Measurements from ENCODE around the gene MRPL20.

Gene MRPL20

DNA sequence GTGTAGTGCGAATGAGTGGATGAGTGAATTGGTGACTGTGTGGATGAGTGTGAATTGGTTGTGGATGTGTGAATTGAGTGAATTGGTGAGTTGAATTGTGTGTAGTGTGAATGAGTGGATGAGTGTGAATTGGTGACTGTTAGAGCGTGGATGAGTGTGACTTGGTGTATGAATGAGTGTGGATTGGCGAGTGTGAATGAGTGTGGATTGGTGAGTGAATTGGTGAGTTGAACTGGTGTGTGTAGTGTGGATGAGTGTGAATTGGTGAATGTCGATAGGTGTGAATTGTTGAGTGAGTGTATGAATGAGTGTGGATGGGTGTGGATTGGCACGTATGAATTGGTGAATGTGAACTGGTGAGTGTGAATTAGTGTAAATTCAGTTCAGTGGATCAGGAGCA, 39.8 kb downstream of the MRPL20 start:
- TF ChIP-seq POLR2A (IDR thresholded peaks at IDR 0.05; ENCODE audit: extremely low read depth, insufficient read length) (no peak), CTCF (IDR thresholded peaks at IDR 0.05; ENCODE audit: low read depth, low read length) (no peak), MYC (IDR thresholded peaks at IDR 0.05; ENCODE audit: low read depth, low read length) (no peak)
- TF ChIP-seq, protein P1, sequence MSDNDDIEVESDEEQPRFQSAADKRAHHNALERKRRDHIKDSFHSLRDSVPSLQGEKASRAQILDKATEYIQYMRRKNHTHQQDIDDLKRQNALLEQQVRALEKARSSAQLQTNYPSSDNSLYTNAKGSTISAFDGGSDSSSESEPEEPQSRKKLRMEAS (IDR thresholded peaks at IDR 0.05; ENCODE audit: low read depth, low read length), result no peak
- no peak overlapping the region for H3K4me3 ChIP-seq (ENCODE audit: low read depth, low read length)
- DNase-seq (ENCODE audit: low read depth), result no peak

DNA sequence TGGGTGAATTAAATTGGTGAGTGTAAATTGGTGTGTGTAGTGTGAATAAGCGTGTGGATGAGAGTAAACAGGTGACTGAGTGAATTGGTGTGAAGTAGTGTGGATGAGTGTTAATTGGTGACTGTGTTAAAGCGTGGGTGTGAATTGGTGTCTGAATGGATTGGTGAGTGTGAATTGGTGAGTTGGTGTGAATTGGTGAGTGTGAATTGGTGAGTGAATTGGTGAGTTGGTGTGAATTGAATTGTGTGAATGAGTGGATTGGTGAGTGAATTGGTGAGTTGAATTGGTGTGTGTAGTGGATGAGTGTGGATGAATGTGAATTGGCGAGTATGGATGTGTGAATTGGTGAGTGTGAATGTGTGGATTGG, 40.4 kb downstream of the MRPL20 start:
- TF ChIP-seq, protein P1 (IDR thresholded peaks at IDR 0.05; ENCODE audit: low read depth, low read length), result no peak
- TF ChIP-seq MYC (IDR thresholded peaks at IDR 0.05; ENCODE audit: low read depth, low read length), result no peak
- TF ChIP-seq POLR2A (IDR thresholded peaks at IDR 0.05; ENCODE audit: extremely low read depth, insufficient read length), result no peak
- H3K4me3 ChIP-seq (ENCODE audit: low read depth, low read length), result no peak overlapping the region
- no peak for DNase-seq (ENCODE audit: low read depth)

DNA sequence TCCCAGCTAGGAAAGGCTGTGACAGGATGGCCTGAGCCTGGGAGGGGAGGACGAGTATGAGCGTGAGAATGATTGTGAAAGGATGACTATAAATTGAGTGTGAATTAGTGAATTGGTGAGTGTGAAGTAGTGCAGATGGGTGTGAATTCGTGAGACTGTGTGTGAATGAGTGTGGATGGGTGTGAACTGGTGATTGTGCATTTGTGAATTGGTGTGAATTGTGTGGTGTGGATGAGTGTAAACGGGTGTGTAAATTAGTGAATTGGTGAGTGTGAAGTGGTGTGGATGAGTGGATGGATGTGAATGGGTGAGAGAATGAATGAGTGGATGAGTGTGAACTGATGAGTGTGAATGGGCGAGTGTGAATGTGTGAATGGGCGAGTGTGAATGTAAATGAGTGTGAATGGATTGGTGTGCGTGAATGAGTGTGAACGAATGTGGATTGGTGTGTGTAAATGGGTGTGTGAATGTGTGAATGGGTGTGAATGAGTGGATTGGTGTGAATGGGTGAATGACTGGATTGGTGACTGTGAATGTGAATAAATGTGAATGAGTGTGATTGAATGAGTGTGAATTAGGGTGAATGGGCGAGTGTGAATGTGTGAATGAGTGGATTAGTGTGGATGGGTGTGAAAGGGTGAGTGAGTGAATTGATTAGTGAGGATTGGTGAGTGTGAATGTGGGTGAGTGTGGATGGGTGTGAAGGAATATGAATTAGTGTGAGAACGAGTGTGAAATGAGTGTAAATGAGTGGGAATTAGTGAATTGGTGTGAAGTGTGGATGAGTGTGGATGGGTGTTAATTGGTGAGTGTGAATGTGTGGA, 41.0 kb downstream of the MRPL20 start:
- TF ChIP-seq MYC (IDR thresholded peaks at IDR 0.05; ENCODE audit: low read depth, low read length) (no peak), CTCF (IDR thresholded peaks at IDR 0.05; ENCODE audit: low read depth, low read length) (no peak), POLR2A (IDR thresholded peaks at IDR 0.05; ENCODE audit: extremely low read depth, insufficient read length) (no peak)
- TF ChIP-seq, protein P1 (IDR thresholded peaks at IDR 0.05; ENCODE audit: low read depth, low read length), result no peak
- no peak for DNase-seq (ENCODE audit: low read depth)
- H3K4me3 ChIP-seq (ENCODE audit: low read depth, low read length), result no peak overlapping the region

- TF ChIP-seq, protein P1 (IDR thresholded peaks at IDR 0.05; ENCODE audit: low read depth, low read length), result no peak
- TF ChIP-seq CTCF (IDR thresholded peaks at IDR 0.05; ENCODE audit: low read depth, low read length) (no peak), POLR2A (IDR thresholded peaks at IDR 0.05; ENCODE audit: extremely low read depth, insufficient read length) (no peak), MYC (IDR thresholded peaks at IDR 0.05; ENCODE audit: low read depth, low read length) (no peak)
- H3K4me3 ChIP-seq (ENCODE audit: low read depth, low read length), result no peak overlapping the region
- DNase-seq (ENCODE audit: low read depth), result no peak
These were observed 42.8 kb downstream of the MRPL20 start for GRCh38 chr1:1364266-1364665.

GRCh38 chr1:1361982-1362423, 45.1 kb downstream of the MRPL20 start:
- no peak for TF ChIP-seq MYC (IDR thresholded peaks at IDR 0.05; ENCODE audit: low read depth, low read length)
- TF ChIP-seq POLR2A (IDR thresholded peaks at IDR 0.05; ENCODE audit: extremely low read depth, insufficient read length), result no peak
- no peak for TF ChIP-seq CTCF (IDR thresholded peaks at IDR 0.05; ENCODE audit: low read depth, low read length)
- TF ChIP-seq, protein P1 (IDR thresholded peaks at IDR 0.05; ENCODE audit: low read depth, low read length), result no peak
- no peak for DNase-seq (ENCODE audit: low read depth)
- no peak overlapping the region for H3K4me3 ChIP-seq (ENCODE audit: low read depth, low read length)

GRCh38 chr1:1361233-1361981, 45.7 kb downstream of the MRPL20 start:
- no peak overlapping the region for H3K4me3 ChIP-seq (ENCODE audit: low read depth, low read length)
- TF ChIP-seq MYC (IDR thresholded peaks at IDR 0.05; ENCODE audit: low read depth, low read length) (no peak), CTCF (IDR thresholded peaks at IDR 0.05; ENCODE audit: low read depth, low read length) (no peak), POLR2A (IDR thresholded peaks at IDR 0.05; ENCODE audit: extremely low read depth, insufficient read length) (no peak)
- TF ChIP-seq, protein P1 (IDR thresholded peaks at IDR 0.05; ENCODE audit: low read depth, low read length), result no peak
- no peak for DNase-seq (ENCODE audit: low read depth)
